Measurements from ENCODE around the gene TTC9B. TPM values are rescaled to one million over a fixed set of nuclear protein-coding genes. Genes with fewer than 3 reads are reported as not detected.

The TTC9B gene
- total RNA-seq, 1 donor, result 0.10 TPM

DNA sequence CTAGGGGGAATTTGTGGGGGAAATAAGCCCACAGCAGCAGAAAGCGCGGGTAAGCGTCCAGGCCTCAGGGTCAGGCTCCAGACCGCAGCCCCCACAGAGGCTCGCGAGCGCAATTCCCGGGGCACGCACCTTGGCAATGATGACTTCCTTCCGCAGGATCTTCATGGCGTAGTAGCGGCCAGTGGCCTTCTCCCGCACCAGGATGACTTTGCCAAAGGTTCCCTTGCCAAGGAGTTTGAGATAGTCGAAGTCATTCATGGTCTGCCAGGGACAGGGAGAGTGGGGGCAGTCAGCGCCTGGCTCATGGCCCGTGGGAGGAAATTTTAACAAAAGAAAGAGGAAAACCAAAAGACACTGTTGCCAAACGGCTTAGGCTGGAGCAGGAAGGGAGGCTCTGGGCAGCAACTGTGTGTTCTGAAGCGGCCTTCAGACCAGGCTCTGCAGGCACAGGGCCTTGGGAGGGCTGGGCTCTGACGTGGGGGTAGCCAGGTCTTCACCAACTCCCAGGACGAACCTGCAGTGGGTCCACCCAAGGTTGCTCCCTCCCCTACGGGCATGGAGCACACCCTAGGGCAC, 23.7 kb upstream of the TTC9B start:
- Histone ChIP-seq H3K4me1 (ENCODE audit: insufficient read depth, low read length) (no peaks in the 10 kb centered on the region), H3K9me3 (ENCODE audit: low read depth, low read length) (no peaks in the 10 kb centered on the region), H3K27me3 (ENCODE audit: insufficient read depth, low read length) (no peaks in the 10 kb centered on the region), H3K4me3 (ENCODE audit: low read length) (no peak overlapping the region)

GRCh38 chr19:40241125-40241808, 23.1 kb upstream of the TTC9B start:
- Histone ChIP-seq H3K4me3 (ENCODE audit: low read length) (no peak overlapping the region), H3K27me3 (ENCODE audit: insufficient read depth, low read length) (no peaks in the 10 kb centered on the region), H3K4me1 (ENCODE audit: insufficient read depth, low read length) (no peaks in the 10 kb centered on the region), H3K9me3 (ENCODE audit: low read depth, low read length) (no peaks in the 10 kb centered on the region)

DNA sequence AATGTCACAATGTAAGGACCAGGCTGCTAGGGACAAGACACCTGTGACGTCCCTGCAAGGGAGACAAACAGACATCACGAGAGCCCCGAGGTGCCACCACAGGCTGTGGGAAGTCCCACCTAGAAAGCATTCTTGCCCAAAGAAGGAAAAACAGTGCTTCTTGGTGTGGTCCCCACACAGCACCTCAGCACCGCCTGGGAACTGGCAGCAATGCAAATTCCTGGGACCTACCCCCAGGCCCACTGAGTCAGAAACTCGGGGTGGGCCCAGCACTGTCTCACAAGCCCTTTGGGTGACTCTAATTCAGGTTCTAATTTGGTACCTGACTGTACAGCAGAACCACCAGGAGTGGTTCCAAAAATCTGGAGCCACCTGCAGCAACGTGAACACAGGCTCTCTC, 22.1 kb upstream of the TTC9B start:
- H3K27me3 ChIP-seq (ENCODE audit: insufficient read depth, low read length), result no peaks in the 10 kb centered on the region
- no peaks in the 10 kb centered on the region for H3K9me3 ChIP-seq (ENCODE audit: low read depth, low read length)
- H3K4me3 ChIP-seq (ENCODE audit: low read length), result no peak overlapping the region
- no peaks in the 10 kb centered on the region for H3K4me1 ChIP-seq (ENCODE audit: insufficient read depth, low read length)

DNA sequence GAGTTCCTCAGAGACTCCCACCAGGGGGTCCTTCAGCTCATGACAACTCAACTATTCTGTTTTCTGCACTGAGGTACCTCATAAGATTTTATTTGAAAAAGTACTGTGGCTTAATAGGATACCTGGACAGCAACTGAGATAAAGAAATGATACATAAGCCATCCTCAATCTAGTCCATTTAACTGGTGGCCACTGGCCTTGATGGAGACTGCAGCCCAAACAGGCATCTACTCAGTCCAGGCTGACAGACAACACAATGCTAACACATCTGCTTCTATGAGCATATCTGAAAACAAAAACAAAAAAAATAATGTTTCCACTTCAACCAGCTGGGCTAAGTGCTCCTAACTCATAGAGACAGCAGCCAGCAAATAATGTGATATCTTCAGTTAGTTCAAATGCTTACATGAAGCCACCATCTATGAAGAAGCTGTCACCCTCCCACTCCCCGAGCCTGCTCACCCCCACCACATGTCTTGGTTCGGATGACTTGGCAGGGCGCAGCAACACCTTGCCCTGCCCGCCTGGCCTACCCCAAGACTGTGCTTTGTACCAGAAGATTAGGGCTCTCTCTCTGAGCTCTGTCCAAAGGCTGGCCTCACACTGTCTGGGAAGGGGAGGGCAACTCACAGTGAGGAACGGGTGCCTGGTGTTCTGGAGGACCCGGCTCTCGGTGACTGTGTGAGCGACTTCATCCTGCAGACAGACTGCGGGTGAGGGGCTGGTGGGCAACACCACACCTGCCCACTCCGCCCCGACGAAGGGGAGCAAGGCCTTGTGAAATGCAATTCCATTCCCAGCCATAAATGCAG, 21.4 kb upstream of the TTC9B start:
- no peaks in the 10 kb centered on the region for H3K4me1 ChIP-seq (ENCODE audit: insufficient read depth, low read length)
- H3K4me3 ChIP-seq (ENCODE audit: low read length), result no peak overlapping the region
- H3K27me3 ChIP-seq (ENCODE audit: insufficient read depth, low read length), result no peaks in the 10 kb centered on the region
- H3K9me3 ChIP-seq (ENCODE audit: low read depth, low read length), result no peaks in the 10 kb centered on the region

- Histone ChIP-seq H3K9me3 (ENCODE audit: low read depth, low read length) (no peaks in the 10 kb centered on the region), H3K4me1 (ENCODE audit: insufficient read depth, low read length) (no peaks in the 10 kb centered on the region), H3K4me3 (ENCODE audit: low read length) (no peak overlapping the region), H3K27me3 (ENCODE audit: insufficient read depth, low read length) (no peaks in the 10 kb centered on the region)
Measured at GRCh38 chr19:40238775-40239174, 20.6 kb upstream of the TTC9B start.

- H3K27me3 ChIP-seq (ENCODE audit: insufficient read depth, low read length), result no peaks in the 10 kb centered on the region
- no peaks in the 10 kb centered on the region for H3K4me1 ChIP-seq (ENCODE audit: insufficient read depth, low read length)
- H3K4me3 ChIP-seq (ENCODE audit: low read length), result no peak overlapping the region
- no peaks in the 10 kb centered on the region for H3K9me3 ChIP-seq (ENCODE audit: low read depth, low read length)
Measured at GRCh38 chr19:40237791-40238190, 19.6 kb upstream of the TTC9B start.

DNA sequence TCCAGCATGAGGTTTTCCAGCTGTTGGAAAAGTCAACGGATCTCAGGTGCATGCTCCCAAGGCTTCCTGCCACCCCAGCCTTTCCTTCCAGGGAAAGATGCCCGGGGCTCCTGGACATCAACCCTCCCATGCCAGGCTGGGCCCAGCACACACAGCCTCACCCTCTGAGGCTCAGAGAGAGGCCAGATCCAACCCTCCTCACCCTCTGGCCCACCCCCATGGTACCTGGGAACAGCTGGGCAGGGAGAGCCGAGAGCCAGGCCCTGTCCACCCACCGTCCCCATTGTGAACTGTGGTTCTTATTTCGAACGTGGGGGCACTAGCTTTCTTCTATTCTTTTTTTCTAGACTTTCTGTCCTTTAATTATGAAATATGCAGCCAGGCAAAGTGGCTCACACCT, 18.2 kb upstream of the TTC9B start:
- Histone ChIP-seq H3K27me3 (ENCODE audit: insufficient read depth, low read length) (no peaks in the 10 kb centered on the region), H3K4me1 (ENCODE audit: insufficient read depth, low read length) (no peaks in the 10 kb centered on the region), H3K9me3 (ENCODE audit: low read depth, low read length) (no peaks in the 10 kb centered on the region)

GRCh38 chr19:40236026-40236355, 17.8 kb upstream of the TTC9B start:
- no peaks in the 10 kb centered on the region for H3K27me3 ChIP-seq (ENCODE audit: insufficient read depth, low read length)
- H3K9me3 ChIP-seq (ENCODE audit: low read depth, low read length), result no peaks in the 10 kb centered on the region
- H3K4me3 ChIP-seq (ENCODE audit: low read length), result no peak overlapping the region

More for the DNA sequence above, 18.2 kb upstream of the TTC9B start:
- no peak overlapping the region for H3K4me3 ChIP-seq (ENCODE audit: low read length)

DNA sequence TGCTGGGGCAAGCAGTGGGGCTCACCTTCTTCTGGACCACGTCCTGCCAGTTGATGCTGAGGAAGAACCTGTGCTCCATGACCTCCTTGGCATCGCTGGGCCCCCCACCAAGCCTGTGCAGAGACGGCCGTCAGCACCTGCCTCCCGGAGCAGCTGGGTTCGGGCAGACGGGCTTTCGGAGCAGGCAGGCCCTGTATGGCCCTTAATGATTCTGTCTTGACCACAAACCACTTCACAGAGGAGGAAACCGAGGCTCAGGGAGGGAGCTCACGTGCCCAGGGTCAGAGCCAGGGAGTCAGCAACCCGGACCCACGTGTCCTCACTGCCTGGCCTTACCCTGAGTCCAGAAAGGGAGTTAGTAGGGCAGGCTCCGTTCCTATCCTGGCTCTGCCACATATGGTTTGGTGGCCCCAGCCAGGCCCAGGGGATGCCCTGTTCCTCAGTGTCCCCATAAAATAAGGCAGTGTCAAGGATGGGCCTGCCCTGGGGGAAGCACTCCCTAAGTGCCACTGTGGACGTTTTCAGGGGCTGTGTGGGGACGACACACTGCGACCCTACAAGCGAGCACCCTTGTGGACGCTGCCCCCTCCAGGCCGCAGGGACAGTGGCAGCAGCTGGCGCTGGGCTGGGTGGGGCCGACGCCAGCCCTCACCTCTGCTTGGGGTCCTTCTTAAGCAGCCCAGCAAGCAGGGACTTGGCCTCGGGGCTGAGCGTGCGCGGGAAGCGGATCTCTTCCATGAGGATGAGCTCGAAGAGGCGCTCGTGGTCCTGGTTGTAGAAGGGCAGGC, 17.2 kb upstream of the TTC9B start:
- no peak overlapping the region for H3K4me3 ChIP-seq (ENCODE audit: low read length)
- no peaks in the 10 kb centered on the region for H3K4me1 ChIP-seq (ENCODE audit: insufficient read depth, low read length)
- H3K27me3 ChIP-seq (ENCODE audit: insufficient read depth, low read length), result no peaks in the 10 kb centered on the region
- no peaks in the 10 kb centered on the region for H3K9me3 ChIP-seq (ENCODE audit: low read depth, low read length)

More at GRCh38 chr19:40236026-40236355, 17.8 kb upstream of the TTC9B start:
- no peaks in the 10 kb centered on the region for H3K4me1 ChIP-seq (ENCODE audit: insufficient read depth, low read length)

DNA sequence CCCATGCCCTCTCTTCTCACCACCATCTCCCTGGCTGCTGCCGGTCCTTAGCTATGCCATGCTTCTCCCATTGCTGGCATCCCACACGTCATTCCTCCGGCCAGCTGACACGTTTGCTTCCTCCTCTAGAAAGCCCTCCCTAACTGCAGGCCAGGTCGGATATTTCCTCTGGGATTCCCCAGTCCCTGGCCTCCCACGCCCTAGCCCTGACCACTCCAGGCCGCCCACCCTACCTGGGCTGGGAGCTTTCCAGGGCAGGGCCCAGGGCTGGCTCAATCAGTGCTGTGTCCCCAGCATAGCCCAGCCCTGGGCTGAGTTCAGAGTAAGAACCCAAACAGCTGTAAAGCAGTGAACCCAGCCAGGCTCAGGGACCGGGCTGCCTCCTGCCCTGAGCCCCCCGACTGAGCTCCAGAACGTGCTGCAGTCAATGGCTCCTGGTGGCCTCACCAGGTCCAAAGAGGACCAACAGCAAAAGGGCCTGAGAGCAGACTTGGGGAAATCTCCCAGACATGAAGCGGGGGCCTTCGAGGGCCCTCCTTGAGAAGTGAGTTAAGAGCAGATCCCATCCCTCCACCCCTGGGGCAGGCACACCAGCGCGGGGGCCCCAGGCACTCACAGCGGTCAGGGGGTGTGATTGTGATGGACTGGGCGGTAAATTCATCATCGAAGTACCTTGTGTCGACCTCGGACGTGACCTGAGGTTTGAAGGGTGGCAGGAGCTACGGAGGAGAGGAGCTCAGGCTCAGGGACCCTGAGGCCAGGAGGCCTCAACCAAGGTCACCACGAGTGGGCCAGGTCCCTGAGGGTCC, 16.4 kb upstream of the TTC9B start:
- no peak overlapping the region for H3K4me3 ChIP-seq (ENCODE audit: low read length)
- H3K27me3 ChIP-seq (ENCODE audit: insufficient read depth, low read length), result no peaks in the 10 kb centered on the region
- no peaks in the 10 kb centered on the region for H3K4me1 ChIP-seq (ENCODE audit: insufficient read depth, low read length)
- no peaks in the 10 kb centered on the region for H3K9me3 ChIP-seq (ENCODE audit: low read depth, low read length)

GRCh38 chr19:40233811-40234389, 15.7 kb upstream of the TTC9B start:
- Histone ChIP-seq H3K4me1 (ENCODE audit: insufficient read depth, low read length) (no peaks in the 10 kb centered on the region), H3K9me3 (ENCODE audit: low read depth, low read length) (no peaks in the 10 kb centered on the region), H3K4me3 (ENCODE audit: low read length) (no peak overlapping the region), H3K27me3 (ENCODE audit: insufficient read depth, low read length) (no peaks in the 10 kb centered on the region)

DNA sequence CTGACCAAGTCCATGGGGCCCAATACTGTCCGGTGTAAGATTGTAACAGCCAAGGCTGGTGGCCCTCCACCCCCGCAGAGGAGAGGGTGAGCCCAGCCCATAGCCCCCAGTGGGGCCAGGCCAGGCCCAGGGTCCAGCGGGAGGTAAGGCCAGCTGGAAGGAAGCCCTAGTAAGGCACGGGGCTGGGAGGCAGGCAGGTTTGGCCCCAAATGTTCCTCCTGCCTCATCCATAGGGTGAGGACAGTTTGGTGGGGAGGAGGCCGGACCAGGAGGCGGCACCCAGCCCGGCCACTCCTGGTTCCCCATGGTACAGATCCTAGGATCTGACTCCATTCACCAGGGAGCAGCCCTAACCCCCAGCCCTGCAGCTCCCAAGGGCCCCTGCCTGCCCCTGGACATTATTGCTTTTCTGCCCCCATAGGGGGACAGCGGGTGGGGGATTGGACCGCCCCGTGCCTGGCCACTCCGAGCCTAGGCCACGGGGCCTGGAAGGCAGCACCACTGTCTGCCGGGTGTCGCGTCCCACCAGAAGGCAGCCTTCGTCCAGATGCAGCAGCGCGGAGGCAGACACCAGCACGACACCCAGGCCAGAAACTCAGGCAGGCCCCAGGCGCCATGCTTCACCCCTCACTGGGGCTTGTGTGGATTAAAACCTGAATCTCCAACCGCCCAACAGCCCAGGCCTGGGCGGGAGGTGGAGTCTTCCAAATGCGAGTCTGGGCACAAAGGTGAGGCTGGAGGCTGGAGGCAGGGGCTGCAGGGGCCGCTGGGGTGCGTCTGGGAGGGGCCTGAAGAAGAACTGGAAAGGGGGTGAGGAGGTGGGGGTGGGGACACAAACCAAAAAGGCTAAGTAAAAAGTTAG, 15.0 kb upstream of the TTC9B start:
- Histone ChIP-seq H3K9me3 (ENCODE audit: low read depth, low read length) (no peaks in the 10 kb centered on the region), H3K27me3 (ENCODE audit: insufficient read depth, low read length) (peaks cover under 1% of the 10 kb centered on the region), H3K4me1 (ENCODE audit: insufficient read depth, low read length) (no peaks in the 10 kb centered on the region), H3K4me3 (ENCODE audit: low read length) (no peak overlapping the region)

DNA sequence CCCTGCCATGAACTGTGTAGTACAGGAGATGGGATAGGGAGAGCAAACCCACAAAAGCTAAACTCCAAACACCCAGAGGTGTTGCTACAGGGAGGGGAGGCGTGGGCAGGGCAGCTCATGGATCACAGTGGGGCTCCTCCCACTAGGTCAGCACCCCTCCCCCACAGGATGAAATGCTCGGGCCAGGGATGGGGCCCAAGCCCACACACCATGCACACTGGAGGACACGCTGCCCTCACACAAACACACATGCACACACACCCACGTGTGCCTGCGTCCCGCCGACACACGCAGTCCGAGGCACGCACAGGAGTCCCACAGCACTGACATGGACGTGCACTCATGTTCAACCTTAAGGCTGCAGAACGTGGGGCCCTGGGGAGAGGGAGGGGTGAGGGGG, 14.3 kb upstream of the TTC9B start:
- no peak overlapping the region for H3K4me3 ChIP-seq (ENCODE audit: low read length)
- peaks cover 7% of the 10 kb centered on the region for H3K27me3 ChIP-seq (ENCODE audit: insufficient read depth, low read length)
- H3K4me1 ChIP-seq (ENCODE audit: insufficient read depth, low read length), result no peaks in the 10 kb centered on the region
- no peaks in the 10 kb centered on the region for H3K9me3 ChIP-seq (ENCODE audit: low read depth, low read length)

Data from mononuclear cell (primary cell).